ENCODE data around the gene RAPGEF3.

Gene RAPGEF3

GRCh38 chr12:47722136-47722834 is 36.4 kb downstream of the RAPGEF3 start:
- no peak for DNase-seq (ENCODE audit: low read depth)

- no peak for DNase-seq (ENCODE audit: low read depth)
Measured at GRCh38 chr12:47721431-47721973, 37.2 kb downstream of the RAPGEF3 start.

- DNase-seq (ENCODE audit: low read depth): no peak
Measured at GRCh38 chr12:47718531-47718930, 40.1 kb downstream of the RAPGEF3 start.

- no peak for DNase-seq (ENCODE audit: low read depth)
Measured at GRCh38 chr12:47717443-47718193, 41.1 kb downstream of the RAPGEF3 start.

- no peak for DNase-seq (ENCODE audit: low read depth)
Measured at GRCh38 chr12:47717046-47717442, 41.6 kb downstream of the RAPGEF3 start.

GRCh38 chr12:47715877-47716548 is 42.7 kb downstream of the RAPGEF3 start:
- no peak for DNase-seq (ENCODE audit: low read depth)

GRCh38 chr12:47715393-47715876 is 43.2 kb downstream of the RAPGEF3 start:
- peak; percentile 46 for DNase-seq (ENCODE audit: low read depth)

- no peak for DNase-seq (ENCODE audit: low read depth)
Measured at GRCh38 chr12:47714826-47715386, 43.8 kb downstream of the RAPGEF3 start.

GRCh38 chr12:47712171-47712570 is 46.5 kb downstream of the RAPGEF3 start:
- no peak for DNase-seq (ENCODE audit: low read depth)

- no peak for DNase-seq (ENCODE audit: low read depth)
Measured at GRCh38 chr12:47711448-47711847, 47.2 kb downstream of the RAPGEF3 start.

- DNase-seq (ENCODE audit: low read depth): no peak
Measured at GRCh38 chr12:47710278-47710677, 48.4 kb downstream of the RAPGEF3 start.

- DNase-seq (ENCODE audit: low read depth): no peak
Measured at GRCh38 chr12:47709671-47710070, 49.0 kb downstream of the RAPGEF3 start.

GRCh38 chr12:47709237-47709636 is 49.4 kb downstream of the RAPGEF3 start:
- no peak for DNase-seq (ENCODE audit: low read depth)

GRCh38 chr12:47707905-47708543 is 50.7 kb downstream of the RAPGEF3 start:
- DNase-seq (ENCODE audit: low read depth): no peak

- DNase-seq (ENCODE audit: low read depth): no peak
Measured at GRCh38 chr12:47707355-47707754, 51.3 kb downstream of the RAPGEF3 start.

GRCh38 chr12:47705566-47706425 is 52.9 kb downstream of the RAPGEF3 start, which contains the start of gene RPAP3:
RPAP3 (minus strand) TSS chr12:47706030; CDS start chr12:47702840, 3,190 bp downstream.
- DNase-seq (ENCODE audit: low read depth): peak; percentile 96

- no peak for DNase-seq (ENCODE audit: low read depth)
Measured at GRCh38 chr12:47705229-47705565, 53.5 kb downstream of the RAPGEF3 start.

- DNase-seq (ENCODE audit: low read depth): no peak
Measured at GRCh38 chr12:47704719-47705118, 54.0 kb downstream of the RAPGEF3 start.

- no peak for DNase-seq (ENCODE audit: low read depth)
Measured at GRCh38 chr12:47700263-47700662, 58.4 kb downstream of the RAPGEF3 start.

GRCh38 chr12:47698631-47699030 is 60.0 kb downstream of the RAPGEF3 start:
- no peak for DNase-seq (ENCODE audit: low read depth)

GRCh38 chr12:47698055-47698454 is 60.6 kb downstream of the RAPGEF3 start:
- no peak for DNase-seq (ENCODE audit: low read depth)

Data from stimulated activated CD8-positive, alpha-beta memory T cell treated with anti-CD3 and anti-CD28 coated beads, Interleukin-15, amount 100 ng/mL, for 24 hours (primary cell).